ENCODE data around the gene ME1.
"Not testable (repeated sequence)": the region's sequence is repeated elsewhere in the genome, so short reads cannot be mapped to it uniquely, and the experiment has no call there.

The ME1 gene

GRCh38 chr6:83368577-83368976 lies 62.3 kb downstream of the ME1 start:
- Histone ChIP-seq H3K9ac (ENCODE audit: low read length in 5 of 5) (no peak overlapping the region), H3K27me3 (ENCODE audit: control insufficient read depth in 5 of 5, insufficient read depth in 4 of 5, low read length in 5 of 5) (no peaks in the 10 kb centered on the region), H3K36me3 (ENCODE audit: control insufficient read depth in 5 of 5, insufficient read depth in 5 of 5, low read length in 5 of 5) (peaks cover 0 to 4% (median 0%) of the 10 kb centered on the region in 5 donors), H3K9me3 (ENCODE audit: control insufficient read depth in 5 of 5, low read length in 5 of 5) (no peaks in the 10 kb centered on the region), H3K4me1 (ENCODE audit: control insufficient read depth in 5 of 5, insufficient read depth in 5 of 5, low read length in 5 of 5) (peaks cover 0 to 15% (median 10%) of the 10 kb centered on the region in 5 donors), H3K4me3 (ENCODE audit: low read depth in 1 of 5, low read length in 5 of 5) (no peak overlapping the region), H3K27ac (ENCODE audit: low read depth, low read length) (no peak overlapping the region)

GRCh38 chr6:83367104-83367503 lies 63.7 kb downstream of the ME1 start:
- Histone ChIP-seq H3K36me3 (ENCODE audit: control insufficient read depth in 5 of 5, insufficient read depth in 5 of 5, low read length in 5 of 5) (peaks cover 0 to 16% (median 3%) of the 10 kb centered on the region in 5 donors), H3K27me3 (ENCODE audit: control insufficient read depth in 5 of 5, insufficient read depth in 4 of 5, low read length in 5 of 5) (no peaks in the 10 kb centered on the region), H3K4me3 (ENCODE audit: low read depth in 1 of 5, low read length in 5 of 5) (no peak overlapping the region)

GRCh38 chr6:83365931-83366330 lies 64.9 kb downstream of the ME1 start:
- Histone ChIP-seq H3K9me3 (ENCODE audit: control insufficient read depth in 5 of 5, low read length in 5 of 5) (no peaks in the 10 kb centered on the region), H3K9ac (ENCODE audit: low read length in 5 of 5) (no peak overlapping the region), H3K27ac (ENCODE audit: low read depth, low read length) (no peak overlapping the region), H3K4me1 (ENCODE audit: control insufficient read depth in 5 of 5, insufficient read depth in 5 of 5, low read length in 5 of 5) (peaks cover 0 to 7% (median 0%) of the 10 kb centered on the region in 5 donors), H3K36me3 (ENCODE audit: control insufficient read depth in 5 of 5, insufficient read depth in 5 of 5, low read length in 5 of 5) (peaks cover 0 to 21% (median 5%) of the 10 kb centered on the region in 5 donors), H3K27me3 (ENCODE audit: control insufficient read depth in 5 of 5, insufficient read depth in 4 of 5, low read length in 5 of 5) (no peaks in the 10 kb centered on the region), H3K4me3 (ENCODE audit: low read depth in 1 of 5, low read length in 5 of 5) (no peak overlapping the region)

More at GRCh38 chr6:83367104-83367503, 63.7 kb downstream of the ME1 start:
- H3K9ac ChIP-seq (ENCODE audit: low read length in 5 of 5) = no peak overlapping the region
- no peak overlapping the region for H3K27ac ChIP-seq (ENCODE audit: low read depth, low read length)
- H3K9me3 ChIP-seq (ENCODE audit: control insufficient read depth in 5 of 5, low read length in 5 of 5) = no peaks in the 10 kb centered on the region
- peaks cover 0 to 15% (median 10%) of the 10 kb centered on the region in 5 donors for H3K4me1 ChIP-seq (ENCODE audit: control insufficient read depth in 5 of 5, insufficient read depth in 5 of 5, low read length in 5 of 5)

- H3K9me3 ChIP-seq (ENCODE audit: control insufficient read depth in 5 of 5, low read length in 5 of 5) = peaks cover 0 to 13% (median 8%) of the 10 kb centered on the region in 5 donors
- H3K36me3 ChIP-seq (ENCODE audit: control insufficient read depth in 5 of 5, insufficient read depth in 5 of 5, low read length in 5 of 5) = peaks cover 0 to 31% (median 9%) of the 10 kb centered on the region in 5 donors
- H3K4me3 ChIP-seq (ENCODE audit: low read depth in 1 of 5, low read length in 5 of 5); H3K4me1 ChIP-seq (ENCODE audit: control insufficient read depth in 5 of 5, insufficient read depth in 5 of 5, low read length in 5 of 5); H3K9ac ChIP-seq (ENCODE audit: low read length in 5 of 5); H3K27ac ChIP-seq (ENCODE audit: low read depth, low read length); H3K27me3 ChIP-seq (ENCODE audit: control insufficient read depth in 5 of 5, insufficient read depth in 4 of 5, low read length in 5 of 5): not testable (repeated sequence)
Observed at GRCh38 chr6:83362349-83362748, 68.5 kb downstream of the ME1 start.

- Histone ChIP-seq H3K9me3 (ENCODE audit: control insufficient read depth in 5 of 5, low read length in 5 of 5) (peaks cover 0 to 13% (median 8%) of the 10 kb centered on the region in 5 donors), H3K9ac (ENCODE audit: low read length in 5 of 5) (no peak overlapping the region), H3K4me3 (ENCODE audit: low read depth in 1 of 5, low read length in 5 of 5) (no peak overlapping the region), H3K4me1 (ENCODE audit: control insufficient read depth in 5 of 5, insufficient read depth in 5 of 5, low read length in 5 of 5) (no peaks in the 10 kb centered on the region), H3K27ac (ENCODE audit: low read depth, low read length) (no peak overlapping the region), H3K36me3 (ENCODE audit: control insufficient read depth in 5 of 5, insufficient read depth in 5 of 5, low read length in 5 of 5) (peaks cover 0 to 30% (median 9%) of the 10 kb centered on the region in 5 donors), H3K27me3 (ENCODE audit: control insufficient read depth in 5 of 5, insufficient read depth in 4 of 5, low read length in 5 of 5) (no peaks in the 10 kb centered on the region)
Observed at GRCh38 chr6:83359638-83360037, 71.2 kb downstream of the ME1 start.

- peaks cover 0 to 8% (median 3%) of the 10 kb centered on the region in 5 donors for H3K9me3 ChIP-seq (ENCODE audit: control insufficient read depth in 5 of 5, low read length in 5 of 5)
- no peaks in the 10 kb centered on the region for H3K27me3 ChIP-seq (ENCODE audit: control insufficient read depth in 5 of 5, insufficient read depth in 4 of 5, low read length in 5 of 5)
- H3K9ac ChIP-seq (ENCODE audit: low read length in 5 of 5) = no peak overlapping the region
- H3K4me1 ChIP-seq (ENCODE audit: control insufficient read depth in 5 of 5, insufficient read depth in 5 of 5, low read length in 5 of 5) = no peaks in the 10 kb centered on the region
- H3K27ac ChIP-seq (ENCODE audit: low read depth, low read length) = no peak overlapping the region
- H3K36me3 ChIP-seq (ENCODE audit: control insufficient read depth in 5 of 5, insufficient read depth in 5 of 5, low read length in 5 of 5) = peaks cover 0 to 14% (median 5%) of the 10 kb centered on the region in 5 donors
- no peak overlapping the region for H3K4me3 ChIP-seq (ENCODE audit: low read depth in 1 of 5, low read length in 5 of 5)
Observed at GRCh38 chr6:83354747-83355146, 76.1 kb downstream of the ME1 start.

- Histone ChIP-seq H3K36me3 (ENCODE audit: control insufficient read depth in 5 of 5, insufficient read depth in 5 of 5, low read length in 5 of 5) (peaks cover 0 to 10% (median 5%) of the 10 kb centered on the region in 5 donors), H3K4me1 (ENCODE audit: control insufficient read depth in 5 of 5, insufficient read depth in 5 of 5, low read length in 5 of 5) (no peaks in the 10 kb centered on the region), H3K9ac (ENCODE audit: low read length in 5 of 5) (no peak overlapping the region), H3K4me3 (ENCODE audit: low read depth in 1 of 5, low read length in 5 of 5) (no peak overlapping the region), H3K9me3 (ENCODE audit: control insufficient read depth in 5 of 5, low read length in 5 of 5) (no peaks in the 10 kb centered on the region), H3K27me3 (ENCODE audit: control insufficient read depth in 5 of 5, insufficient read depth in 4 of 5, low read length in 5 of 5) (no peaks in the 10 kb centered on the region), H3K27ac (ENCODE audit: low read depth, low read length) (no peak overlapping the region)
Observed at GRCh38 chr6:83352424-83353061, 78.3 kb downstream of the ME1 start.

GRCh38 chr6:83343121-83343520 lies 87.7 kb downstream of the ME1 start:
- Histone ChIP-seq H3K4me3 (ENCODE audit: low read depth in 1 of 5, low read length in 5 of 5) (no peak overlapping the region), H3K36me3 (ENCODE audit: control insufficient read depth in 5 of 5, insufficient read depth in 5 of 5, low read length in 5 of 5) (peaks cover 0 to 22% (median 14%) of the 10 kb centered on the region in 5 donors), H3K9me3 (ENCODE audit: control insufficient read depth in 5 of 5, low read length in 5 of 5) (no peaks in the 10 kb centered on the region), H3K9ac (ENCODE audit: low read length in 5 of 5) (no peak overlapping the region), H3K27me3 (ENCODE audit: control insufficient read depth in 5 of 5, insufficient read depth in 4 of 5, low read length in 5 of 5) (no peaks in the 10 kb centered on the region), H3K4me1 (ENCODE audit: control insufficient read depth in 5 of 5, insufficient read depth in 5 of 5, low read length in 5 of 5) (no peaks in the 10 kb centered on the region), H3K27ac (ENCODE audit: low read depth, low read length) (no peak overlapping the region)

GRCh38 chr6:83341765-83342164 lies 89.1 kb downstream of the ME1 start:
- Histone ChIP-seq H3K27me3 (ENCODE audit: control insufficient read depth in 5 of 5, insufficient read depth in 4 of 5, low read length in 5 of 5) (no peaks in the 10 kb centered on the region), H3K36me3 (ENCODE audit: control insufficient read depth in 5 of 5, insufficient read depth in 5 of 5, low read length in 5 of 5) (peaks cover 0 to 22% (median 14%) of the 10 kb centered on the region in 5 donors), H3K27ac (ENCODE audit: low read depth, low read length) (no peak overlapping the region), H3K4me1 (ENCODE audit: control insufficient read depth in 5 of 5, insufficient read depth in 5 of 5, low read length in 5 of 5) (no peaks in the 10 kb centered on the region), H3K4me3 (ENCODE audit: low read depth in 1 of 5, low read length in 5 of 5) (no peak overlapping the region), H3K9ac (ENCODE audit: low read length in 5 of 5) (no peak overlapping the region), H3K9me3 (ENCODE audit: control insufficient read depth in 5 of 5, low read length in 5 of 5) (no peaks in the 10 kb centered on the region)

- H3K27me3 ChIP-seq (ENCODE audit: control insufficient read depth in 5 of 5, insufficient read depth in 4 of 5, low read length in 5 of 5); H3K4me1 ChIP-seq (ENCODE audit: control insufficient read depth in 5 of 5, insufficient read depth in 5 of 5, low read length in 5 of 5); H3K27ac ChIP-seq (ENCODE audit: low read depth, low read length); H3K4me3 ChIP-seq (ENCODE audit: low read depth in 1 of 5, low read length in 5 of 5); H3K36me3 ChIP-seq (ENCODE audit: control insufficient read depth in 5 of 5, insufficient read depth in 5 of 5, low read length in 5 of 5); H3K9me3 ChIP-seq (ENCODE audit: control insufficient read depth in 5 of 5, low read length in 5 of 5); H3K9ac ChIP-seq (ENCODE audit: low read length in 5 of 5): not testable (repeated sequence)
Observed at GRCh38 chr6:83333916-83334315, 96.9 kb downstream of the ME1 start.

All from subcutaneous abdominal adipose tissue (tissue), 5 donors.